ENCODE data around the gene ASPRV1. TPM values are rescaled to one million over a fixed set of nuclear protein-coding genes. Genes with fewer than 3 reads are reported as not detected.

The ASPRV1 gene
- polyA plus RNA-seq, 1 donor (not counting 4 experiments of a cell fraction or from before 2014, with no cell fraction given), result 1.5 TPM

- H3K4me2 ChIP-seq (ENCODE audit: control insufficient read depth, extremely low read depth, insufficient read depth, low read depth, low read length), result no peak overlapping the region
These were observed 44.5 kb upstream of the ASPRV1 start for GRCh38 chr2:70005752-70006446.

GRCh38 chr2:70005216-70005615, 43.8 kb upstream of the ASPRV1 start:
- no peaks in the 10 kb centered on the region for H4K20me1 ChIP-seq (ENCODE audit: control insufficient read depth, extremely low read depth, insufficient read depth, low read length)
- TF ChIP-seq EZH2 (IDR thresholded peaks at IDR 0.05; ENCODE audit: low read length) (no peak), CTCF (optimal IDR thresholded peaks at IDR 0.05 in 1 of 3, IDR thresholded peaks at IDR 0.05 in 1 of 3, conservative IDR thresholded peaks at IDR 0.05 in 1 of 3; ENCODE audit: extremely low read depth in 1 of 3, insufficient read depth in 2 of 3, low read length in 3 of 3) (no peak)
- no peaks in the 10 kb centered on the region for H3K9me1 ChIP-seq (ENCODE audit: control insufficient read depth, extremely low read depth, insufficient read depth, low read length)
- no peak overlapping the region for H3K27ac ChIP-seq (ENCODE audit: control insufficient read depth, insufficient read depth, low read length)
- FAIRE-seq, result no peak
- no peaks in the 10 kb centered on the region for H3K79me2 ChIP-seq (ENCODE audit: control insufficient read depth, insufficient read depth, low read length)
- H2AFZ ChIP-seq (ENCODE audit: control insufficient read depth, low read length), result no peak overlapping the region
- peaks cover 10% of the 10 kb centered on the region for H3K4me1 ChIP-seq (ENCODE audit: control insufficient read depth, extremely low read depth, insufficient read depth, low read length)
- no peak for DNase-seq (ENCODE audit: low read depth, low spot score)
- dilution Hi-C loops (cut with MboI; ENCODE audit: extremely low pct_ligation_motif_present, low sequenced_read_pairs), result no loop called here
- no peaks in the 10 kb centered on the region for H3K9me3 ChIP-seq (ENCODE audit: control insufficient read depth, low read depth, low read length)
- no peak overlapping the region for H3K4me3 ChIP-seq (ENCODE audit: control insufficient read depth in 2 of 3, extremely low read depth in 1 of 3, insufficient read depth in 2 of 3, low read depth in 1 of 3, low read length in 3 of 3)
- no peak overlapping the region for H3K9ac ChIP-seq (ENCODE audit: control insufficient read depth, extremely low read depth, insufficient read depth, low read length)
- H3K36me3 ChIP-seq (ENCODE audit: control insufficient read depth in 2 of 2, extremely low read depth in 1 of 2, insufficient read depth in 2 of 2, low read length in 2 of 2), result no peaks in the 10 kb centered on the region
- H3K4me2 ChIP-seq (ENCODE audit: control insufficient read depth, extremely low read depth, insufficient read depth, low read depth, low read length), result no peak overlapping the region
- H3K27me3 ChIP-seq (ENCODE audit: control insufficient read depth, extremely low read depth, insufficient read depth, low read length), result no peaks in the 10 kb centered on the region

More at GRCh38 chr2:70005752-70006446, 44.5 kb upstream of the ASPRV1 start:
- DNase-seq (ENCODE audit: low read depth, low spot score), result no peak
- Histone ChIP-seq H3K4me3 (ENCODE audit: control insufficient read depth in 2 of 3, extremely low read depth in 1 of 3, insufficient read depth in 2 of 3, low read depth in 1 of 3, low read length in 3 of 3) (no peak overlapping the region), H3K9me1 (ENCODE audit: control insufficient read depth, extremely low read depth, insufficient read depth, low read length) (no peaks in the 10 kb centered on the region), H4K20me1 (ENCODE audit: control insufficient read depth, extremely low read depth, insufficient read depth, low read length) (no peaks in the 10 kb centered on the region), H3K4me1 (ENCODE audit: control insufficient read depth, extremely low read depth, insufficient read depth, low read length) (peaks cover 16% of the 10 kb centered on the region), H3K27ac (ENCODE audit: control insufficient read depth, insufficient read depth, low read length) (no peak overlapping the region), H3K36me3 (ENCODE audit: control insufficient read depth in 2 of 2, extremely low read depth in 1 of 2, insufficient read depth in 2 of 2, low read length in 2 of 2) (no peaks in the 10 kb centered on the region), H3K9me3 (ENCODE audit: control insufficient read depth, low read depth, low read length) (no peaks in the 10 kb centered on the region), H2AFZ (ENCODE audit: control insufficient read depth, low read length) (no peak overlapping the region), H3K79me2 (ENCODE audit: control insufficient read depth, insufficient read depth, low read length) (no peaks in the 10 kb centered on the region), H3K9ac (ENCODE audit: control insufficient read depth, extremely low read depth, insufficient read depth, low read length) (no peak overlapping the region), H3K27me3 (ENCODE audit: control insufficient read depth, extremely low read depth, insufficient read depth, low read length) (no peaks in the 10 kb centered on the region)
- TF ChIP-seq EZH2 (IDR thresholded peaks at IDR 0.05; ENCODE audit: low read length) (no peak), CTCF (optimal IDR thresholded peaks at IDR 0.05 in 1 of 3, IDR thresholded peaks at IDR 0.05 in 1 of 3, conservative IDR thresholded peaks at IDR 0.05 in 1 of 3; ENCODE audit: extremely low read depth in 1 of 3, insufficient read depth in 2 of 3, low read length in 3 of 3) (no peak)
- dilution Hi-C loops (cut with MboI; ENCODE audit: extremely low pct_ligation_motif_present, low sequenced_read_pairs), result no loop called here
- no peak for FAIRE-seq
